K562 treated with DMSO at 1 percent for 12 hours (cell line): ENCODE measurements around the gene TMIE. TPM values are rescaled to one million over a fixed set of nuclear protein-coding genes. Genes with fewer than 3 reads are reported as not detected.

ENCODE experiments used
- total RNA-seq: library from RNA; unstranded; fragments of 300-600 nt; gene quantifications from 2 replicates; pipeline ENCODE4 v1.2.3, GENCODE V29; 2022; ENCODE audit not compliant: insufficient read depth

TMIE gene, protein sequence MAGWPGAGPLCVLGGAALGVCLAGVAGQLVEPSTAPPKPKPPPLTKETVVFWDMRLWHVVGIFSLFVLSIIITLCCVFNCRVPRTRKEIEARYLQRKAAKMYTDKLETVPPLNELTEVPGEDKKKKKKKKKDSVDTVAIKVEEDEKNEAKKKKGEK
- not detected in 2 replicates for total RNA-seq

DNA sequence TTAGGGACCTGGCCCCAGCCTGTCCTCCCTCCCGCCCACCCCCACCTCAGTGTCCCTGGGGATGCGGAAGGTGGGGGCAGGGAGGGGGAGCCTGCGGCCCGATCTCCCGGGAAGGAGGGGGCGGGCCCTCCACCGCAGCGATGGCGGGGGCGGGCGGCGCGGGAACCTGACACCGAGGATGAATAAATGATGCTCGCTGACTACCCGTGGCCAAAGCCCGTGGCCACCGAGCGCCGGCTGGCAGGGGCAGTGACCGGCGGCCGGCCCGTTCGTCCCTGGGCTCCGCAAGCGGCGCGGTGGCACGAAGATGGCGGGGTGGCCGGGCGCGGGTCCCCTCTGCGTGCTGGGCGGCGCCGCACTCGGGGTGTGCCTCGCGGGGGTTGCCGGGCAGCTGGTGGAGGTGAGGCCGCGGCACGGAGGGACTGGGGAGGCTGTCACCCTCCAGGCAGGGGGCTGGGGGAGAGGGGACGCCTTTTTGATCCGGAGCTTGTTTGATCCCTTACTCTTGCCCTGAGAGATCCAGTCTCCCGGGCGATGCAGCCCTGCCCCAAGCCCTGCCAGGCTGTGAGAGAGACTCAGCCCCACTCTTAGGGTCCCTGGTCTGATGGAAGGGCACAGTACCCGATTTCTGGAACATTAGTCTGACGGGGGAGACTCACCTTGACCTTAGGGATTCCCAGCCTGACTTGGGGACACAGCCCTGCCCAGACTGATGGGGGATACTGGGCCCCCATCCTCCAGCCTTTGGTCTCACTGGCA is at the start of gene TMIE:
Gene TMIE (plus strand): TSS at position 212 of the 759 bp plus-strand sequence. CDS start 96 bp downstream, at position 308.

DNA sequence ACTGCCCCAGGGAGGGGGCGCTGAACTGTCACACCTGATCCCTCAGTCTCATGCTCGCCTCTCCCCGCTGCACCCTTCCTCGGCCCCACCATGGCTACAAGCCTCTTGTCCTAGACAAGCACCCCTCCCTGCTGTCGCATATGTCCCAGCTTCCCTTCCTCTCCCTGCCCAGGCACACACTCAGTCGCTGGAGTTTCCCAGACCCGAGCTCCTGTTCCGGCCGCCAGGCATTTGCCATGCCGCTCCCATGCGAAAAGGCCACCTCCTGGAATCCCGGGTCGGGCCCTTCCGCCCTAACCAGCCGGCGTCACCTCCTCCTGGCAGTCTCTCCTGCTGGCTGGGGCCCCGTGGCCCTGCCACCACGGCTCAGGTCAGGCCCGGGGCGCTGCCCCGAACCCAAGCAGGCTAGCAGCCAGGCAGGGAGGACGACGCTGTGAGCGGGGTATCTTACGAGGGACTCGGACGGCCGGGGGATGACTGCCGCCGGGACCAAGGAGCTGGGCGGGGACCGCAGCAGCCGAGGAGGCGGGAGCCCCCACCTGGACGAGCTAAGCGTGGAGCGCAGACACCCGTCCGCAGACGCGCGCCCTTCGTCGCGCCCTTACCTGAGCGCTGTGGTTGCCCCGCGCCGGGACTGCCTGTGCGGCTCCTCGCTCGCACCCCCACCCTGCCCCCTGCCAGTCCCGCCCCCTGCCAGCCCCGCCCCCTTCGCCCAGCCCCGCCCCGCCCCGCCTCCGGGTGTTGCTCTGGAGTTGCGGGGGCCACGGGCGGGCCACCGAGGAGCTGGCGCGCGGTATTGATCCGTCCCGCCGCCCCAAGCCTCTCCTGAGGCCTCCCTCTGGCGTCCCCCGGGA is 7.9 kb upstream of the TMIE start, which contains the start of gene ALS2CL:
Gene ALS2CL (minus strand): TSS at position 642 of the 854 bp plus-strand sequence. CDS start 4,239 bp downstream, outside the sequence.

DNA sequence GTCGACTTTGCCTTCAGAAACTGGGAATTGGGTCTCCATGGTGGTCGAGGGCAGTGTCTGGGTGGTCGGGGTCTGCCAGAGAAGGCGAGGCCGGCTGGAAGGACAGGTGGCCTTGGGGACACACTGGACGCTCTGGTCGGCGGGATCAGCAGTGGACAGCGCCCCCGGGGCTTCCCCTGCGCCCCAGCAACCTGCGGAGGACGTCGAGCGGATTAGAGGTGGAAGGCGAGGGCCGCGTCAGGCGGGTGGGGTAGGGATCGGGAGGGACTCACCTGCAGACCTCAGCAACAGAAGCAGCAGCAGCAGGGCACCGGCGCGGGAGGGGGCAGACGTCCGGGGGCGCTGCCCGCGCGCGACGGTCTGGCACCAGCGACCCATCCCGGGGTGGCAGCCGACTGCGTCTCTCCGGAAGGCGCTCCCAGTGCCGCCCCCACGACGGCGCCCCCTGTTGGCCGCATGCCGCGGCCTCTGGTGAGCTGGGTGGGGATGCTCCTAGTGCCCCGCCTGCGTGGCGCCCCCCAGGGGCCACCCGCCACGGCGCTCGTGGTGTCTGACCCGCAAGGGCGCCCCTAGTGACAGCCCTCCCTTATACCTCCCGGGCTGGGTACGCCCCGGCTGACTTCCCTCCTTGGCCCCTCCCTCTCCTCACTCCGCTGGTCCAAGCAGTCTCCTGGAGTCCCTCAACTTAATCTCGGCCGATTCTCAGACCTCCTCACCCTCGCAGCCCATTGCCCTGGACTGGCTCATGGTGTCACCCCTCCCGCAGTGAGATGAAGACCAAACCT is 16.4 kb downstream of the TMIE start, which contains the start of gene PRSS50:
Gene PRSS50 (minus strand): TSS at position 423 of the 785 bp plus-strand sequence. CDS start 45 bp downstream, at position 378.

Other genes starting within 250 kb of the TMIE start
- gene LTF, start 236.5 kb upstream of the TMIE start, total RNA-seq = not detected in 2 replicates
- not detected in 2 replicates for gene RTP3, start 203.4 kb upstream of the TMIE start, total RNA-seq
- gene LRRC2, start 135.1 kb upstream of the TMIE start, total RNA-seq = not detected in 2 replicates
- gene FAM240A, start 88.9 kb upstream of the TMIE start, total RNA-seq = not detected in 2 replicates
- 0.25 TPM in 1 of 2 replicates, not detected in the other for gene ALS2CL, start 7.7 kb upstream of the TMIE start, total RNA-seq
- not detected in 2 replicates for gene PRSS50, start 16.5 kb downstream of the TMIE start, total RNA-seq
- not detected in 2 replicates for gene MYL3, start 162.1 kb downstream of the TMIE start, total RNA-seq
- not detected in 2 replicates for gene PTH1R, start 176.3 kb downstream of the TMIE start, total RNA-seq